Psoas muscle (tissue), 8 donors: ENCODE data around the gene WDR5. TPM values are rescaled to one million over a fixed set of nuclear protein-coding genes. Genes with fewer than 3 reads are reported as not detected.

Experiments
- ATAC-seq, 4 donors: fragments of 200-7000 bp; cut with Tn5 transposase; one replicate each; pipeline ENCODE4 v1.9.1; 2020; ENCODE audit warnings: moderate library complexity in 3 of 4, mild to moderate bottlenecking in 2 of 4
- DNase-seq, 2 donors: peaks; one replicate each; pipeline ENCODE4 v3.0.0-alpha.2; 2020
- H3K27ac ChIP-seq: fragments of 200-600 bp; one replicate; pipeline ENCODE4 v1.8.0; 2022
- H3K27me3 ChIP-seq, 3 donors: fragments of 200-600 bp in 1 of 3; one replicate each; pipeline versions ENCODE4 v1.6.1 to v1.8.0; 2013 to 2022; ENCODE audit warnings: low read length in 2 of 3, mild to moderate bottlenecking in 2 of 3, moderate library complexity in 1 of 3; ENCODE audit not compliant: insufficient read depth in 3 of 3
- H3K36me3 ChIP-seq, 2 donors: fragments of 200-600 bp in 1 of 2; one replicate each; pipeline versions ENCODE4 v1.6.1 to v1.8.0; 2013 to 2022; ENCODE audit warnings: low read depth in 1 of 2, mild to moderate bottlenecking in 1 of 2, moderate library complexity in 1 of 2; ENCODE audit not compliant: insufficient read depth in 1 of 2
- H3K4me1 ChIP-seq: fragments of 200-600 bp; one replicate; pipeline ENCODE4 v1.8.0; 2022
- H3K4me3 ChIP-seq: fragments of 200-600 bp; one replicate; pipeline ENCODE4 v1.8.0; 2022; ENCODE audit warnings: mild to moderate bottlenecking
- H3K9me3 ChIP-seq: fragments of 200-600 bp; one replicate; pipeline ENCODE4 v1.8.0; 2022
- WGBS, 3 donors: extraction: QIAGEN DNeasy Blood & Tissue Kit; methylation state at CpG; one replicate each; pipeline versions ENCODE4 v1.1.6 to v1.1.7; 2013; 5-methylcytosine and 5-hydroxymethylcytosine counted together
- intact Hi-C, 2 donors: fragments of 100-400 bp; cut with DNase I; formaldehyde crosslinking; loops; one replicate each; pipeline versions ENCODE4 v1.11.0 to v1.14.2; 2022
- polyA plus RNA-seq, 3 donors: library from polyadenylated mRNA; stranded (reverse); fragments of 200-250 nt; gene quantifications; one replicate each; pipeline ENCODE4 v1.2.3, GENCODE V29; 2013
- total RNA-seq, 4 donors: library from RNA; stranded (reverse); fragmentation: NEBNext Ultra II Directional in 2 of 4; extraction: Animal tissue kit (Norgen Biotek cat#: 25700) in 2 of 4; gene quantifications; one replicate each; pipeline versions ENCODE4 v1.2.1 to v1.2.4, GENCODE V29; 2021 to 2023
- TF ChIP-seq, protein P1 (sequence below): fragments of 200-600 bp; IDR thresholded peaks from one replicate; pipeline ENCODE4 v1.8.0; 2022; ENCODE audit warnings: antibody characterized with exemption
- donor health status: healthy with polysubstance abuse.
- donor health status: DM: no; HTN: no; CAD: no; lungs with moderate emphysema.
- donor health status: Bipolar disorder and iron deficiency.
- donor health status: healthy.
- donor health status: DM: yes; HTN: yes; CAD: no.
- donor health status: DM: no; HTN: no; CAD: no.
- donor health status: DM: no; HTN: no; CAD: no.
- donor health status: DM: yes; HTN: yes; CAD: no.

Gene WDR5
- total and polyA plus RNA-seq, 7 donors: 21.4 to 52.0 (median 30.1) TPM

DNA sequence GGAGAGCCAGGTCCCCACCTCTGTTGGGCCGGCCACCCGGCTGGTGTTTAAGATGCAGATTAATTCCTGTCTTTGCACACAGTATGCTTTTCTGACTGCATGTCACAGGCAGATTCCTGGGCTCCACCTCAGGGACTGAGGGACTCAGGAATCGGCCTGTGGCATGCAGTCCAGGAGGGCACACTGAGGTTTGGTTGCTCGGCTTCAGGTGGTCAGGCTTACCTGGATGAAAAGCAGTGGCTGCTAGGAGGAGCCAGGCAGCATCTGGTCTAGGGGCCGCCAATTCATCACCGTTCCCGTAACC, 1.1 kb downstream of the WDR5 start:
- Histone ChIP-seq H3K4me1 (peaks cover 36% of the 10 kb centered on the region), H3K4me3 (peak overlapping the region; percentile 78), H3K27ac (peak overlapping the region; percentile 60), H3K9me3 (no peaks in the 10 kb centered on the region), H3K36me3 (peaks cover 3 to 24% of the 10 kb centered on the region in 2 donors), H3K27me3 (no peaks in the 10 kb centered on the region)
- intact Hi-C loops: loop anchor here (2.0 to 10.0 kb wide), 3 partner anchors 66 to 1368 kb away; partner anchors contain the start of genes BRD3 (in 1 of the 2) and MRPS2 (in 1 of the 2)
- TF ChIP-seq, protein P1, sequence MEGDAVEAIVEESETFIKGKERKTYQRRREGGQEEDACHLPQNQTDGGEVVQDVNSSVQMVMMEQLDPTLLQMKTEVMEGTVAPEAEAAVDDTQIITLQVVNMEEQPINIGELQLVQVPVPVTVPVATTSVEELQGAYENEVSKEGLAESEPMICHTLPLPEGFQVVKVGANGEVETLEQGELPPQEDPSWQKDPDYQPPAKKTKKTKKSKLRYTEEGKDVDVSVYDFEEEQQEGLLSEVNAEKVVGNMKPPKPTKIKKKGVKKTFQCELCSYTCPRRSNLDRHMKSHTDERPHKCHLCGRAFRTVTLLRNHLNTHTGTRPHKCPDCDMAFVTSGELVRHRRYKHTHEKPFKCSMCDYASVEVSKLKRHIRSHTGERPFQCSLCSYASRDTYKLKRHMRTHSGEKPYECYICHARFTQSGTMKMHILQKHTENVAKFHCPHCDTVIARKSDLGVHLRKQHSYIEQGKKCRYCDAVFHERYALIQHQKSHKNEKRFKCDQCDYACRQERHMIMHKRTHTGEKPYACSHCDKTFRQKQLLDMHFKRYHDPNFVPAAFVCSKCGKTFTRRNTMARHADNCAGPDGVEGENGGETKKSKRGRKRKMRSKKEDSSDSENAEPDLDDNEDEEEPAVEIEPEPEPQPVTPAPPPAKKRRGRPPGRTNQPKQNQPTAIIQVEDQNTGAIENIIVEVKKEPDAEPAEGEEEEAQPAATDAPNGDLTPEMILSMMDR: no peak
- 37 to 51% (median 44%) methylated on average over 7 of the region's 7 CpGs for WGBS, 3 donors
- DNase-seq: no peak
- no peak for ATAC-seq

DNA sequence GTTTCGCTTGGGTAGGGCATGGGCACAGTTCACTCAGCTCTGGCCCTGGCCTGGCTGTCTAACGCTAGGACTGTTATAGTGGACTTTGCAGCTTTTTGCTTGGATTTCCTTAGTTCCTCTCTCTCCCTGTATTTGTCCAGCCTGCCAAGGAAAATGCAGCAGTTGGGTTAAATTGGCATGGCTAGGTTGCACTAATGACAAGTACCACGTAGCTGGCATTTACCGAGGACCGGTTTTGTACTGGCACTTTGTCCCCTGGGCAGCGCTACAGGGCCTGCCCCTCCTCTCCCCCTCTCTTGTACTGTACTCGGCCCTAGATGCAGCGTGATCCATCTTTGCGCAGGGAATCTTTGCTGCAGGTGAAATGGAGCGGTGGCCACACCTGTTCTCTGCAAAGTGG, 2.4 kb downstream of the WDR5 start:
- ATAC-seq: no peak
- Histone ChIP-seq H3K4me3 (peak overlapping the region; percentile 78), H3K36me3 (peaks cover 3 to 37% of the 10 kb centered on the region in 2 donors), H3K9me3 (no peaks in the 10 kb centered on the region), H3K27ac (no peak overlapping the region), H3K4me1 (peaks cover 36% of the 10 kb centered on the region), H3K27me3 (no peaks in the 10 kb centered on the region)
- DNase-seq: no peak
- intact Hi-C loops: loop anchor here (2.0 to 10.0 kb wide), 3 partner anchors 23 to 1367 kb away; partner anchors contain the start of genes BRD3 (in 1 of the 2) and MRPS2 (in 1 of the 2)
- TF ChIP-seq, protein P1: no peak
- WGBS, 3 donors: 45 to 61% (median 47%) methylated on average over 10 of the region's 10 CpGs

DNA sequence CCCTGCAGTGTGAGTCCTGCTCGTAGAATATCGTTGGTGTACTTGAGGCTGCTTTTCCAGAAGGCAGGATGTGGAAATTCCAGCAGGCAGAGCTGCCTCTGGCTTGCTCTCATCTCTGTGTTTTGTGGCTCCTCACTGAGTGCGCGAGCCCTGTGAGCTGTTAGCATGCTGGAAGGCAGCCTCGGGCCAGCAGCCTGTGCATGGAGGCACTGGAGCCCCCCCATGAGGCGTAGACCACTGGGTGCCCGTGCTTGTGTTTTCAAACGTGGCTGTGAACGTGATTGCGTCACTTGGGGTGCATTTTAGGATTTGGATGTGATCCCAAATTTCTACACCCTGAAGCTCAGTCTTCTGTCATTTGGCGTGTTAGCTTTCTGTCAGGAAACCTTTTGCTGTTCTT, 3.2 kb downstream of the WDR5 start:
- peaks cover 36% of the 10 kb centered on the region for H3K4me1 ChIP-seq
- H3K36me3 ChIP-seq: peaks cover 3 to 45% of the 10 kb centered on the region in 2 donors
- no peak overlapping the region for H3K4me3 ChIP-seq
- TF ChIP-seq, protein P1: no peak
- ATAC-seq (no peak), DNase-seq (peak in 1 of 2 donors; percentile 71)
- 43 to 53% (median 45%) methylated on average over 11 of the region's 11 CpGs for WGBS, 3 donors
- no peaks in the 10 kb centered on the region for H3K9me3 ChIP-seq
- intact Hi-C loops: loop anchor here (2.0 to 10.0 kb wide), 3 partner anchors 22 to 1366 kb away; partner anchors contain the start of genes BRD3 (in 1 of the 2) and MRPS2 (in 1 of the 2)
- no peak overlapping the region for H3K27ac ChIP-seq
- no peaks in the 10 kb centered on the region for H3K27me3 ChIP-seq

DNA sequence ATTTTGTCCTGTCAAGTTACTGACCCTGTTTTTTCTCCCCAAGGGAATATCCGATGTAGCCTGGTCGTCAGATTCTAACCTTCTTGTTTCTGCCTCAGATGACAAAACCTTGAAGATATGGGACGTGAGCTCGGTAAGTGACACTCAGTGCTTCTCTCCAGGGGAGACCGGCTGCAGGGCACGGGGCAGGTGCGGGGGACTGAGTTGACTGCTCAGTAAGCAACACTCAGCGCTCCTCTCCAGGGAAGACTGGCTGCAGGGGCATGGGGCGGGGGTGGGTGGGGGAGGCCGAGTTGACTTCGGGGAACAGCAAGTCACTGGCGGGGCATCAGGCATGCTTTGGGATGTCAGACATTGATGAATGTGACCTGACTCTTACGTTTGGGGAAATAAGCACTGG, 6.0 kb downstream of the WDR5 start:
- intact Hi-C loops: no loop called here
- 71 to 94% (median 82%) methylated on average over 13 of the region's 13 CpGs for WGBS, 3 donors
- DNase-seq: no peak

More for the DNA sequence above, 6.0 kb downstream of the WDR5 start:
- no peak for ATAC-seq
- TF ChIP-seq, protein P1: no peak
- peaks cover 27% of the 10 kb centered on the region for H3K4me1 ChIP-seq
- no peaks in the 10 kb centered on the region for H3K9me3 ChIP-seq
- no peak overlapping the region for H3K4me3 ChIP-seq
- no peak overlapping the region for H3K27ac ChIP-seq
- peaks cover 10 to 73% of the 10 kb centered on the region in 2 donors for H3K36me3 ChIP-seq
- H3K27me3 ChIP-seq: no peaks in the 10 kb centered on the region
